ENCODE data around the gene CPE.
A peak's percentile ranks its signal among the peaks of the same experiment; 100 is the strongest.
"Not testable (repeated sequence)": the region's sequence is repeated elsewhere in the genome, so short reads cannot be mapped to it uniquely, and the experiment has no call there.

CPE gene

GRCh38 chr4:165403637-165404036, 24.8 kb downstream of the CPE start:
- peak; percentile 8 for DNase-seq (ENCODE audit: low read depth)

GRCh38 chr4:165404080-165404479, 25.3 kb downstream of the CPE start:
- no peak for DNase-seq (ENCODE audit: low read depth)

- DNase-seq (ENCODE audit: low read depth), result no peak
Measured at GRCh38 chr4:165404696-165405095, 25.9 kb downstream of the CPE start.

- no peak for DNase-seq (ENCODE audit: low read depth)
Measured at GRCh38 chr4:165410214-165410613, 31.4 kb downstream of the CPE start.

GRCh38 chr4:165415910-165416309, 37.1 kb downstream of the CPE start:
- no peak for DNase-seq (ENCODE audit: low read depth)

GRCh38 chr4:165418073-165418472, 39.3 kb downstream of the CPE start:
- DNase-seq (ENCODE audit: low read depth), result no peak

GRCh38 chr4:165425629-165426028, 46.8 kb downstream of the CPE start:
- DNase-seq (ENCODE audit: low read depth), result no peak

GRCh38 chr4:165426331-165426730, 47.5 kb downstream of the CPE start:
- DNase-seq (ENCODE audit: low read depth), result no peak

- no peak for DNase-seq (ENCODE audit: low read depth)
Measured at GRCh38 chr4:165426823-165427222, 48.0 kb downstream of the CPE start.

GRCh38 chr4:165428957-165429356, 50.1 kb downstream of the CPE start:
- DNase-seq (ENCODE audit: low read depth), result no peak

GRCh38 chr4:165433529-165433928, 54.7 kb downstream of the CPE start:
- no peak for DNase-seq (ENCODE audit: low read depth)

GRCh38 chr4:165437691-165438090, 58.9 kb downstream of the CPE start:
- no peak for DNase-seq (ENCODE audit: low read depth)

- DNase-seq (ENCODE audit: low read depth), result no peak
Measured at GRCh38 chr4:165439344-165439743, 60.5 kb downstream of the CPE start.

- DNase-seq (ENCODE audit: low read depth), result no peak
Measured at GRCh38 chr4:165439981-165440380, 61.2 kb downstream of the CPE start.

- peak; percentile 69 for DNase-seq (ENCODE audit: low read depth)
Measured at GRCh38 chr4:165440415-165441158, 61.8 kb downstream of the CPE start.

- DNase-seq (ENCODE audit: low read depth), result no peak
Measured at GRCh38 chr4:165443276-165443675, 64.5 kb downstream of the CPE start.

- DNase-seq (ENCODE audit: low read depth), result no peak
Measured at GRCh38 chr4:165448700-165449099, 69.9 kb downstream of the CPE start.

- DNase-seq (ENCODE audit: low read depth), result no peak
Measured at GRCh38 chr4:165449333-165449732, 70.5 kb downstream of the CPE start.

- no peak for DNase-seq (ENCODE audit: low read depth)
Measured at GRCh38 chr4:165450871-165451270, 72.1 kb downstream of the CPE start.

- DNase-seq (ENCODE audit: low read depth), result not testable (repeated sequence)
Measured at GRCh38 chr4:165453140-165453539, 74.3 kb downstream of the CPE start.

GRCh38 chr4:165454426-165454825, 75.6 kb downstream of the CPE start:
- DNase-seq (ENCODE audit: low read depth), result no peak

GRCh38 chr4:165457793-165458192, 79.0 kb downstream of the CPE start:
- no peak for DNase-seq (ENCODE audit: low read depth)

- no peak for DNase-seq (ENCODE audit: low read depth)
Measured at GRCh38 chr4:165458471-165458870, 79.7 kb downstream of the CPE start.

GRCh38 chr4:165461159-165461821, 82.5 kb downstream of the CPE start:
- peak; percentile 17 for DNase-seq (ENCODE audit: low read depth)
